Neural cell (in vitro differentiated cells): ENCODE measurements around the gene NDEL1.

Source experiments
- CTCF ChIP-seq: fragments of 450-650 bp; IDR thresholded peaks from 2 replicates; pipeline ENCODE4 v1.5.1; 2014; ENCODE audit warnings: antibody characterized with exemption, mild to moderate bottlenecking, moderate library complexity; ENCODE audit not compliant: poor library complexity, severe bottlenecking
- EP300 ChIP-seq: fragments of 450-650 bp; conservative IDR thresholded peaks from 2 replicates; pipeline ENCODE4 v1.6.1; 2014; ENCODE audit warnings: antibody characterized with exemption, mild to moderate bottlenecking, moderate library complexity; ENCODE audit not compliant: poor library complexity, severe bottlenecking
- EZH2 ChIP-seq: fragments of 200-600, 300-800 bp; shearing (Covaris generic), sonication (generic); IDR thresholded peaks from 2 replicates; pipeline ENCODE4 v1.6.1; 2014; ENCODE audit warnings: antibody characterized with exemption, low read length, borderline replicate concordance, mild to moderate bottlenecking; ENCODE audit not compliant: insufficient read depth, poor library complexity, severe bottlenecking
- POLR2AphosphoS5 ChIP-seq: IDR thresholded peaks from 2 replicates; pipeline ENCODE4 v1.6.1; 2012
- REST ChIP-seq: IDR thresholded peaks from 2 replicates; pipeline ENCODE4 v1.6.1; 2012; ENCODE audit warnings: borderline replicate concordance

GRCh38 chr17:8484465-8484864 lies 48.8 kb downstream of the NDEL1 start:
- TF ChIP-seq CTCF (no peak), POLR2AphosphoS5 (no peak), EP300 (no peak), EZH2 (no peak), REST (no peak)
